ENCODE measurements around the gene ATP10A.

The ATP10A gene

GRCh38 chr15:25677719-25678499 lies 185.2 kb downstream of the ATP10A start:
- DNase-seq, result no peak

GRCh38 chr15:25676070-25676469 lies 187.1 kb downstream of the ATP10A start:
- DNase-seq, result no peak

- no peak for DNase-seq
Measured at GRCh38 chr15:25675396-25675795, 187.7 kb downstream of the ATP10A start.

- no peak for DNase-seq
Measured at GRCh38 chr15:25674913-25675312, 188.2 kb downstream of the ATP10A start.

DNA sequence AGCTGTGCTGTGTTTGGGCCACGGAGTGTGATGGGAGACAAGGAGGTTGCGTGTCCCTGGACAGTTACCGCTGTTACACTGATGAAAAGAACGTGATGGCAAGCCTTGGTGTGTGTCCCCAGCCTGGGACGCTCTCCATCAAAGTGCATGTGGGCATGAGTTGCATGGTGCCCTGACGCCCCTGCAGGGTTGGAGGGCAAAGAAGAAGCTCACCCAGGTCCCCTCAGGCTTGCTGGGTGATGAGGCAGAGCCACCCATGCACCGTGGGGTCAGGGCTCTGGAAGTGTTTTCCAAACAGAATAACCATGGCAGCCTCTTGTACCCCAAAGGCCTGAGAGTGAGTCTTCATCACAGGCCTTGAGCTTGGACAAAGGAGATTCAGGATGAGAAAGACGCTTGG lies 189.2 kb downstream of the ATP10A start:
- no peak for DNase-seq

GRCh38 chr15:25673351-25673750 lies 189.8 kb downstream of the ATP10A start:
- no peak for DNase-seq

DNA sequence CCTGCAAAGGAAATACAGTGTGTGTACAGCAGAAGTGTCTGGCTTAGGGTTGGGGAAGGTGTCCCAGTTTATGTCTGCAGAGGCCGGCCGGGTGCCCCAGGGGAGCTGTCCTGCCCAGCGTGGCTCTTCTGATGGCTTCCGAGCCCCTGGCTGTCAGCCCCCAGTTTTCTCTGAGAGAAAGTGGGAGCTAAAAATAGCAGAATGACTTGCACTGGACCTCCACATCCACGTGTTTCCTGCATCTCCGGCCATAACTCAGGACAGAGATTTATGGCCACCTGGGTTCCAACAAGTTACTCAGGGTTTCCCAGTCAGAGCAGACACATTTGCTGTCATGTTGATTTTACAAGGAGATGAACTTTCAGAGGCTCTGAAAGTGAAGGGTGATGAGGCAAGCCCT lies 192.0 kb downstream of the ATP10A start:
- DNase-seq, result peak; percentile 47

DNA sequence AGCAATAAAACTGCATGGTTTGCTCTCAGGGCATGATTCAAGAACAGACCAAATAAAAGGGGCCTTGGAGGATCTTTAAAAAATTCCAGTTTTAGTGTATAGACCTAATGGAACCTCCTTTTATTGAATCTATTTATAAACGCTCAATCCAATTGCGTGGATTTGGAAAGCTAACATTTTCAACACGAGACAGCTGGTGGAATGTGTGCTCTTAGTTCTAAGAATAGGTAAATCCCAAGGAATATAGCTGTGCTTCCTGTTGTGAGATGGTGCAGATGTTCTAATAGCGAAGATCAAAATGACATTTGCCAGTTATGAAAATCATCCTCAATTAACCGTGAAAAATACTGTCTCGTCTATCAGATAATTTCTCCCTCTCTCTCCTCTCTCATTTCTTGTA lies 192.5 kb downstream of the ATP10A start:
- no peak for DNase-seq

DNA sequence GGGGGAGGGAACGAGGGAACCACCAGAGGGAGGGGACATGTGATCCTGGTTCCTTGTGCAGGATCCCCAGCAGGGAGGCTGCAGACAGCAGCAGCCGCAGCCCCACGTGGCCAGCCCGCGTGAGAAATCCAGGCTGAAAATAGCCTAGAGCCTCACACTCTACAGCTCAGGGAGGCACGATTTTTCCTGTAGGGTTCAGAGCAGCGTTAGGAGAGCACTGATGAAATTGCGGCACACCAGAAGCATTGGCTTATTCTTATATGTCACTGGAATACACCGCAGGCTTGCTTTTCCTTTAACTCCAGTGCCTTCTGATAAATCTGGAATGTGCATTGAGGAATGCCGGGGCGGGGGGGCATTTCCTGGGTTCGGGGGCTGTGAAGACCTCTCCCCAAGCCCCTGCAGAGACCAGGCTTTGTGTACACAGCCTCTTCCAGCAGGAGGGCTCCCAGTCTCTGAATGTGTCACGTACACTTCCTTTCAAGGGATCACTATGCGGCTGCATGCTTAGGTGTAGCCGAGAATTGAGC lies 193.0 kb downstream of the ATP10A start:
- DNase-seq, result peak; percentile 79

DNA sequence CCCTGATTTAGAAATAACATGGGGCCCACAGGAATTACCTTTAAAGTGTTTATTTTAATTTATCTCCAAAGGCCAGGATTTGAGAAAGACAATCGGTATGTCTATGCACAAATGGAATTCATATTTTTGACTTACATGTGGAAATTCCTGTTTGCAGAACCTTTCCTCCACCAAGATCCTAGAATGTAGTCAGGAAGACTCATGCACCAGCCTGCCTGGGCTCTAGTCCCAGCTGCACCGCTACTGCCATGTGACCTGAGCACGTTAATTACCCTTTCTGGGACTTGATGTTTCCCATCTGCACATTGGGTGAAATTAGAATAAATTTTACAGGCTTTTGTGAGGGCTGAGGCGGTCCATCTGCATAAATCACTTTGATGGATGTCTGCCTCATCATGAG lies 194.2 kb downstream of the ATP10A start:
- peak; percentile 21 for DNase-seq

- DNase-seq, result no peak
Measured at GRCh38 chr15:25668236-25668795, 194.8 kb downstream of the ATP10A start.

- no peak for DNase-seq
Measured at GRCh38 chr15:25667829-25668228, 195.3 kb downstream of the ATP10A start.

GRCh38 chr15:25665913-25666312 lies 197.2 kb downstream of the ATP10A start:
- no peak for DNase-seq

DNA sequence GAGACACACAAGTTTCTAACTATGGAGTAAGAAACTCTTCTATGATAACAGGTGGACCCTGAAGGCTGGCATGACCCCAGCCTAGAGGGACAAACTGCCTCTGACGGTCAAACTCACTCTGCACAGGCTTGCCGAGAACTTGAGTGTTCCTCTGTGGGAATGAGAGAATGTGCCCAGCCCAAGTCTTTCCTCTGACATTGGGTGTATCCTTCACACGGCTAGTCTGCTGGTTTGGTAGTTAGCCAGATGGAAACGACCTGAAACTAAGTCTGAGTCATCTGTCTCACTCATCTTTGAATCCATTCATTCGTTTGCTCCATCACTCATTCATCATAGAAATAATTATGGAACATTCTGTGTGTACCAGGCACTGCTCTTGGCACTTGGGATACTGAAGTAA lies 198.4 kb downstream of the ATP10A start:
- DNase-seq, result peak; percentile 12

DNA sequence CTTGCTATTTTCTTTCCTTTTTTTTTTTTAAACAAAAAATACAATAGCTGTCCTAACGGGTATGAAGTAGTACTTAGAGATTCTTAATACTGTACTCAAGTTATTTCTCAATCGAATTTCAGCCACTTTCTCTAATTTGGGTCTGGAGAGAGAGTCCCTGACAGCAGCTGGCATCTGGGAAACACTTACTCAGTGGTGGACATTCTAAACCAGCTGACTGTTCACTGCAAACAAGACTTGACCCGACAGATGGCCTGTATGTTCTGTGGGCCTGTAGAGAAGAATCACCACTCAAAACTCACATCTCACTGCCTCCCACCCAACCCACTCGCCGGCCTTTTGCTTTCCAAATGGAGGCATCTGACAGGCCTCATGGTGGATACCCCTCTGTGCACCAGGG lies 199.6 kb downstream of the ATP10A start:
- DNase-seq, result no peak

DNA sequence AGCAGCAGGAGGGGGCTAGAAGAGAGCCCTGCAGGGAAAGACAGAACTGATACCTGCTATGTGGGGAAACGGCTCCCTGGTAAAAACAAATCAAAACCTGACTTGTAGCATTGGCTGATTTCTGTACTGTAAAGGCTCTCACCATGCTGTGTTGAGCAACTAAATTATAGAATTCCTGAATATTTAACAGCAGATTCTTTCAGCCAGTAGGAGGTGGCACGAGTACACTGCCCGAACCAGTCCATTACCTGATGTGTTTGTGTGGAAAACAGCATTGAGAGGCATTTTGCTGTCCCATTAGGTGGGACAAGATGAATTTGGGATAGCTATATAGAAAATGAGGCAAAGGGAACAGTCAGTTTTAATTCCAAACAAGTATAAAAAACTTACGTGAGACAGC lies 201.2 kb downstream of the ATP10A start:
- no peak for DNase-seq

DNA sequence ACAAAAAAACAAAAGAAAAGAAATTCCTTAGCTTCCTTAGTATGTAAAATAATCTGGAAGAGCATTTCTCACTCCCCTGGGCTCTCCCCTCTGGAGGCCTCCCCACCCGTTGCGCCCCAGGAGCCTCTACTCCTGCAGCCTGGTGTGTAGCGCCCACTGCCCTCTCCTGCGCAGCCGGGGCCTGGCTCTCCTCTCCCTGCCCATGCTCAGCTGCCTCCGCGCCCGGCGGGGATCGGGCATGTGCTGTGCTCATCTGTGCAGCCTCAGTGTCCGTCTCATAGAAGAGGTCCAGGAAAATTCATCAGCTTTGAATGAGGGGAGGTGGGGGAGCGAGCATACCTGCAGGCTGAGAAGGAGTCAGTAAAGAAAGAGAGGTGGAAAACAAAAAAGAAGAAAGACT lies 203.9 kb downstream of the ATP10A start:
- DNase-seq, result no peak

GRCh38 chr15:25658560-25658959 lies 204.6 kb downstream of the ATP10A start:
- DNase-seq, result no peak

DNA sequence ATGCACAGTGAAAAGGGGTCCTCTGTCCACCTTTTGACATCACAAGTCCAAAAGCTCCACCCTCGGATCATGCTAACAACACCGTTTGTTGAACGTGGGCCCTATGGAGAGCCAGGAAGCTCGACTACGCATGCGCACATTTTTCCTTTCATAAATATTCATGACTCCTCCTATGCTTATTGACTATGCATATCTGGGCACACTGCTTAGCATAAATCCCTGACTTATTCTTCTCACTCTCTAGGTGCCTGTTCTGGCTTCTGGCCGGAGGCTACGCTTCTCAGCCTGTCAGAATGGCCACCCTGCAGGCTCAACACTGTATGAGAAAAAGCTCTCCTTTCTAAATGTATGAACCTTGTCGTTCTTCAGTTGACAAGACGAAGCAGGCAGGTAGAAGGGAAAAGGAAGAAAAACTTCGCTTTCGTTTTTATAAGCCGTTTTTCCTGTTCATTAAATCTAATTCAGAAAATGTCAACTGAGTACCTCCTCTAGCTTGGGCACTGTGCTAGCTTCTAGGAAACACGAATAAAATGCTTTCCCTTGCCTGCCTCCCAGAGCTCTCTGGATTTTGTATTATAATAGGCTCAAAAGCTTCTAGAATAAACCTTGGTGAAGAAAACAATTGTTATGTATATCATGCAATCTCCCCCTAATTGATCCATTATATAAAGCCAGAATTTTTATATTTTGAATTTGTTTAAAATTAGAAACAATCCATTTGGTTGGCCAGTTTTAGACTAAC lies 207.7 kb downstream of the ATP10A start:
- no peak for DNase-seq

GRCh38 chr15:25653371-25653770 lies 209.8 kb downstream of the ATP10A start:
- DNase-seq, result no peak

DNA sequence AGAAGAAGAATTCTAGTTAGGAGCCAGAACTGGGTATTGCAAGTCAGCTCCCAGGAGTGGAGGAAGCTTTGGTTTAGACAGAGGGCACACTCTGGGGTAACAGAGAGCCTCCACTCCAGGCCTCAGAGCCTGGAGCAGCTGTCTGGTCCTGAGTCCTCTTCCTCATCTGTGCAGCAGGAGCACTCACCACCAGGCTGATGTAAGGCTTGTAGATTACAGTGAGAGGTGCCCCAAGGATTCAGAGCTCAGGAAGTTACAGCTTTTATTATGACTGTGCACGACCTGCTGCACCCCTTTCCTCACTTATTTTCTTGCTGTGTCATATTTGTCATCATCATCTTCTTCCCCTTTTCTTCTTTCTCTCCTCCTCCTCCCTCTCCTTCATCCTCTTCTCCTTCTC lies 210.4 kb downstream of the ATP10A start:
- DNase-seq, result no peak

- no peak for DNase-seq
Measured at GRCh38 chr15:25649390-25649789, 213.7 kb downstream of the ATP10A start.

- no peak for DNase-seq
Measured at GRCh38 chr15:25643120-25643519, 220.0 kb downstream of the ATP10A start.

- no peak for DNase-seq
Measured at GRCh38 chr15:25641762-25642161, 221.4 kb downstream of the ATP10A start.
